ENCODE results near the gene USP44. TPM values are rescaled to one million over a fixed set of nuclear protein-coding genes. Genes with fewer than 3 reads are reported as not detected.

USP44 gene
- total RNA-seq, 1 donor from 2014 or later: 2.1 TPM

GRCh38 chr12:95557625-95558024 lies 6.3 kb upstream of the USP44 start:
- no peak overlapping the region for H3K4me3 ChIP-seq (ENCODE audit: low read depth, low read length)
- no peak for DNase-seq (ENCODE audit: low read depth)
- TF ChIP-seq, protein P1, sequence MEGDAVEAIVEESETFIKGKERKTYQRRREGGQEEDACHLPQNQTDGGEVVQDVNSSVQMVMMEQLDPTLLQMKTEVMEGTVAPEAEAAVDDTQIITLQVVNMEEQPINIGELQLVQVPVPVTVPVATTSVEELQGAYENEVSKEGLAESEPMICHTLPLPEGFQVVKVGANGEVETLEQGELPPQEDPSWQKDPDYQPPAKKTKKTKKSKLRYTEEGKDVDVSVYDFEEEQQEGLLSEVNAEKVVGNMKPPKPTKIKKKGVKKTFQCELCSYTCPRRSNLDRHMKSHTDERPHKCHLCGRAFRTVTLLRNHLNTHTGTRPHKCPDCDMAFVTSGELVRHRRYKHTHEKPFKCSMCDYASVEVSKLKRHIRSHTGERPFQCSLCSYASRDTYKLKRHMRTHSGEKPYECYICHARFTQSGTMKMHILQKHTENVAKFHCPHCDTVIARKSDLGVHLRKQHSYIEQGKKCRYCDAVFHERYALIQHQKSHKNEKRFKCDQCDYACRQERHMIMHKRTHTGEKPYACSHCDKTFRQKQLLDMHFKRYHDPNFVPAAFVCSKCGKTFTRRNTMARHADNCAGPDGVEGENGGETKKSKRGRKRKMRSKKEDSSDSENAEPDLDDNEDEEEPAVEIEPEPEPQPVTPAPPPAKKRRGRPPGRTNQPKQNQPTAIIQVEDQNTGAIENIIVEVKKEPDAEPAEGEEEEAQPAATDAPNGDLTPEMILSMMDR (conservative IDR thresholded peaks at IDR 0.05; ENCODE audit: low read depth, low read length): no peak

- TF ChIP-seq, protein P1 (conservative IDR thresholded peaks at IDR 0.05; ENCODE audit: low read depth, low read length): no peak
- H3K4me3 ChIP-seq (ENCODE audit: low read depth, low read length): no peak overlapping the region
- DNase-seq (ENCODE audit: low read depth): no peak
Observed at GRCh38 chr12:95554532-95555071, 3.3 kb upstream of the USP44 start.

DNA sequence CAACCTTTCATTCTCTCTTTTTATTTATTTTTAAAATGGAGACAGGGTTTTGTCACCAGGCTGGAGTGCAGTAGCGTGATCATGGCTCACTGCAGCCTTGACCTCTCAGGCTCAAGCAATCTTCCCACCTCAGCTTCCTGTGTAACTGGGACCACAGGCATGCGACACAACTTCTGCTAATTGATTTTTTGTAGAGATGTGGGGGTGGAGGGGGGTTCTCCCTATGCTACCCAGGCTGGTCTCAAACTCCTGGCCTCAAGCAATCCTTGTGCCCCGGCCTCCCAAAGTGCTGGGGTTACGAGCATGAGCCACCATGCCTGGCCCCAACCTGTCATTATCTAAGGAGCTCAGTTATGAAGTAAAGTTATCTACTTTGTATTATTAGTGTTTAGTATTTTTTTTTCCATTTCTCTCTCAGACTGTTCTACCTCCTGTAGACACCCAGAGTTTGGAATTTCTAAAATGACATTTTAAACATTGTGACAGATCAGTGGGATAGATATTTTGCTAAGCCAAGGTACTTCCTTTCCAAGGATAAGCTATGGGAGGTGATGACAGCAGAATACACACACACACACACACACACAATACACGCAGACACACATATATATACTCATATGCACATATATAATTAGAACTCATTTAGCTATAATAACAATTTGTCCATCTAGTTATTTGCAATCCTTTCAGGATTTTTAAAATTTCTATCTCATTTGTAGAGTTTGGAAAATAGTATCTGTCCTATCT lies 2.1 kb upstream of the USP44 start:
- no peak for DNase-seq (ENCODE audit: low read depth)
- no peak overlapping the region for H3K4me3 ChIP-seq (ENCODE audit: low read depth, low read length)
- TF ChIP-seq, protein P1 (conservative IDR thresholded peaks at IDR 0.05; ENCODE audit: low read depth, low read length): no peak

DNA sequence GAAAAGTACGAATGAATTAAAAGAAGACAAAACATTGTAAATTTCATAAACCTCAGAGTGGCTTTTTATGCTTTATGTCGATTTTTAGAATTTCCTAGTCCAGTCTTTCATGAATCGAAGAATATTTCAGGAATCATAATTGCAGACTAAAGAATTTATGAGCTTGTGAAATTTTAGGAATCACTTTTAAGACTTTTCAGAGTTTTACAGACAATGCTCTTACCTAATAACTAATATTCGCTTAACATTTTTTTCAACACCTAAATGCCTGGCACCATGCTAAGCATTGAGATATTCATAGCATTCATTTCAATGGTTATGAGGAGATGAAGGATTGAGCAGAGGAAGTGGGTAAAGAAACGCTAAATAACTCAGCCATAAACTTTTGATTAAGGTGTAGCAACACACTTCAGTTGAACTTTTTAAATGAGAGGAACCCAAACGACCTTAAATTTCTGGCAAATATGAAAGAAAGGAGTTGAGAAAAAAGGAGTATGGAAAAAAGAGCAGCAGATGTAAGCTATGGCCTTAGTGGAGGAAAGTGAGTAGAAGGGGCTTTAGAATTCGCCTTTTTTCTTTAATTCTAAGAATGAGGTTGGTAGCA lies 739 bp upstream of the USP44 start:
- TF ChIP-seq, protein P1 (conservative IDR thresholded peaks at IDR 0.05; ENCODE audit: low read depth, low read length): no peak
- DNase-seq (ENCODE audit: low read depth): no peak
- no peak overlapping the region for H3K4me3 ChIP-seq (ENCODE audit: low read depth, low read length)

- no peak overlapping the region for H3K4me3 ChIP-seq (ENCODE audit: low read depth, low read length)
- TF ChIP-seq, protein P1 (conservative IDR thresholded peaks at IDR 0.05; ENCODE audit: low read depth, low read length): no peak
- DNase-seq (ENCODE audit: low read depth): no peak
Observed at GRCh38 chr12:95549392-95550084, 1.7 kb downstream of the USP44 start.

DNA sequence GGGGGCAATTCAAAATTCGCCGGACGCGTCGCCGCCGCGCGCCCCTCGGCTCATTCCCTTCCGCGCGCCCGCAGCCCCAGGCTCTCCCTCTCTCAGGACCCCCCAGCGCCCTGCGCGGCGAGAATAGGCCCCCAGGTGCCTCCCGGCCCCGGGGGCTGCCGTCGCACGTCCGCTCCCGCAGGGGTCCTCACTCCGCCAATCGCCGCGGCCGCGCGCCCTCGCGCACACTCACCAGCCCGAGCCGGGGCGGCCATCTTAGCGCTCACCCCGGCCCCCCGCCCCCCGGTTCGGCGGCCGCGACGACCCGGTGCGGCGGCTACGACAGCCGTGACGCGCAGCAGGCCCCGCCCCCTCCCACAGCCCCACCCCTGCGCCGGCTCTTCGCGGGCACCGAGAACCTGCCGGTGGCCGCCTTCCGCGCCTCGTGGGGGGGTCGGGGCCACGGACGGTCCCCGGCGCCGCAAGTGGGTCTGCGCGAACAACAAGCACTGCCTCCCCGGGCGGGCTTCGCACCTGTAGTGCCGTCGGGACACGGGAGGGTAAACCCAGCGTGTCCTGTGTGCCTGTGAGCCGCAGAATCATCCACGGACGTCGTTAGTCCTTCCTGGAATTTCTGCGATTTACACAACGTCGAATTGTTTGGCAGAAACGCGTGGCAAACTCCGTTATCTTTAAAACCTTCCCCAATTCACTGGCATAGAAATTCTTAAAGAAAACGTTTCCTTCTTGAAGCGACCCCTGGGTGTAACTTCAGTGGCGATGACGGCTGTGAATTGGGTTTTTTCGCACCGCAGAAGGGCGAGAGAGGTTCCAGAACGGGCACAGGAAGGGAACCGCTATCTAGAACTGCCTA lies 2.5 kb downstream of the USP44 start:
- no peak for DNase-seq (ENCODE audit: low read depth)
- TF ChIP-seq, protein P1 (conservative IDR thresholded peaks at IDR 0.05; ENCODE audit: low read depth, low read length): no peak
- H3K4me3 ChIP-seq (ENCODE audit: low read depth, low read length): peak overlapping the region; percentile 65
